Spleen (tissue), 11 donors: ENCODE results near the gene DYNLRB1. TPM values are rescaled to one million over a fixed set of nuclear protein-coding genes. Genes with fewer than 3 reads are reported as not detected.

Experiments
- DNase-seq: peaks from one replicate; pipeline ENCODE4 v3.0.0-alpha.2; 2020
- H3K27ac ChIP-seq, 8 donors: fragments of 200-600 bp; sonication (generic) in 7 of 8; 1 replicate in 4 of 8; 2 replicates in 4 of 8; pipeline versions ENCODE4 v1.5.0 to v1.8.0; 2016 to 2021; ENCODE audit warnings: inconsistent platforms in 4 of 8, mild to moderate bottlenecking in 4 of 8, moderate library complexity in 1 of 8
- H3K27me3 ChIP-seq, 7 donors: fragments of 200-600 bp; sonication (generic) in 6 of 7; replicated peaks in 1 of 7; 1 replicate in 4 of 7; 2 replicates in 3 of 7; pipeline versions ENCODE4 v1.5.0 to v1.8.0; 2016 to 2021; ENCODE audit warnings: inconsistent platforms in 3 of 7, mild to moderate bottlenecking in 1 of 7
- H3K36me3 ChIP-seq, 6 donors: fragments of 200-600 bp; sonication (generic) in 5 of 6; 1 replicate in 4 of 6; 2 replicates in 2 of 6; pipeline versions ENCODE4 v1.5.0 to v1.8.0; 2016 to 2021; ENCODE audit warnings: inconsistent platforms in 2 of 6
- H3K4me1 ChIP-seq, 6 donors: fragments of 200-600 bp; sonication (generic) in 5 of 6; 1 replicate in 3 of 6; 2 replicates in 3 of 6; pipeline versions ENCODE4 v1.5.0 to v1.8.0; 2016 to 2021; ENCODE audit warnings: inconsistent platforms in 3 of 6
- H3K4me3 ChIP-seq, 8 donors: fragments of 200-600 bp; sonication (generic) in 7 of 8; 1 replicate in 4 of 8; 2 replicates in 4 of 8; pipeline versions ENCODE4 v1.5.0 to v1.8.0; 2016 to 2021; ENCODE audit warnings: inconsistent platforms in 4 of 8, mild to moderate bottlenecking in 4 of 8, moderate library complexity in 2 of 8
- H3K9me3 ChIP-seq, 8 donors: fragments of 200-600 bp; sonication (generic) in 7 of 8; 1 replicate in 4 of 8; 2 replicates in 4 of 8; pipeline versions ENCODE4 v1.5.0 to v1.8.0; 2016 to 2021; ENCODE audit warnings: inconsistent platforms in 4 of 8
- CTCF ChIP-seq, 11 experiments: fragments of 200-600 bp in 7 of 11; fragments of 450-650 bp in 4 of 11; sonication (generic) in 4 of 11; IDR thresholded peaks in 8 of 11; conservative IDR thresholded peaks in 3 of 11; 1 replicate in 7 of 11; 2 replicates in 4 of 11; pipeline versions ENCODE4 v1.4.0 to v1.8.0; 2016 to 2021; ENCODE audit warnings: antibody characterized with exemption in 11 of 11, inconsistent platforms in 4 of 11, mild to moderate bottlenecking in 1 of 11
- POLR2A ChIP-seq, 3 donors: fragments of 450-650 bp; IDR thresholded peaks; one replicate each; pipeline ENCODE4 v1.5.1; 2017; ENCODE audit warnings: antibody characterized with exemption in 3 of 3, mild to moderate bottlenecking in 1 of 3
- POLR2AphosphoS5 ChIP-seq, 3 donors: sonication (generic); formaldehyde crosslinking; IDR thresholded peaks; one replicate each; pipeline ENCODE4 v1.5.1; 2017; ENCODE audit warnings: antibody characterized with exemption in 3 of 3
- WGBS, 5 donors: extraction: QIAGEN DNeasy Blood & Tissue Kit in 3 of 5; methylation state at CpG; one replicate each; pipeline versions ENCODE4 v1.1.5 to v1.1.7; 2013 to 2018; 5-methylcytosine and 5-hydroxymethylcytosine counted together
- intact Hi-C: fragments of 100-400 bp; cut with DNase I; formaldehyde crosslinking; loops from one replicate; pipeline ENCODE4 v1.15.0; 2023; ENCODE audit warnings: low total_unique reads
- polyA plus RNA-seq, 3 donors: library from polyadenylated mRNA; stranded (reverse); fragments of 200-250 nt; gene quantifications; one replicate each; pipeline ENCODE4 v1.2.1, GENCODE V29; 2013
- total RNA-seq, 7 donors: library from RNA; depleted of rRNA in 3 of 7; stranded (reverse); fragments of >200 nt in 3 of 7; fragmentation: NEBNext Ultra II Directional in 4 of 7; extraction: Animal tissue kit (Norgen Biotek cat#: 25700) in 4 of 7; gene quantifications; one replicate each; pipeline versions ENCODE4 v1.1.0 to v1.2.1, GENCODE V29; 2016 to 2021
- donor health status: healthy with polysubstance abuse.
- donor health status: DM: no; HTN: no; CAD: no; lungs with moderate emphysema.
- donor health status: DM: no; HTN: no; CAD: no.
- donor health status: Bipolar disorder and iron deficiency.
- donor health status: healthy.
- donor health status: DM: no; HTN: no; CAD: no.
- donor health status: DM: yes; HTN: yes; CAD: no.

Gene DYNLRB1
- total and polyA plus RNA-seq, 10 donors: 72.0 to 209 (median 152) TPM

- peak; percentile 37 for DNase-seq
- no peaks in the 10 kb centered on the region for H3K9me3 ChIP-seq
- peaks cover 6 to 100% (median 91%) of the 10 kb centered on the region in 6 donors for H3K36me3 ChIP-seq
- no peak overlapping the region for H3K4me3 ChIP-seq
- peaks cover 0 to 21% (median 0%) of the 10 kb centered on the region in 6 donors for H3K4me1 ChIP-seq
- H3K27ac ChIP-seq: no peak overlapping the region
- H3K27me3 ChIP-seq: no peaks in the 10 kb centered on the region
- WGBS, 5 donors: 91 to 99% (median 96%) methylated on average over 6 to 7 of the region's 7 CpGs
- TF ChIP-seq POLR2A (IDR thresholded peaks at IDR 0.05) (no peak), CTCF (IDR thresholded peaks at IDR 0.05 in 8 of 11, conservative IDR thresholded peaks at IDR 0.05 in 3 of 11) (no peak), POLR2AphosphoS5 (IDR thresholded peaks at IDR 0.05) (no peak)
- intact Hi-C loops: no loop called here
Measured at GRCh38 chr20:34532756-34533155, 16.5 kb downstream of the DYNLRB1 start.

- intact Hi-C loops: no loop called here
- Histone ChIP-seq H3K4me3 (no peak overlapping the region), H3K27ac (no peak overlapping the region), H3K27me3 (no peaks in the 10 kb centered on the region), H3K9me3 (no peaks in the 10 kb centered on the region), H3K4me1 (peaks cover 0 to 23% (median 0%) of the 10 kb centered on the region in 6 donors), H3K36me3 (peaks cover 6 to 99% (median 79%) of the 10 kb centered on the region in 6 donors)
- DNase-seq: peak; percentile 34
- TF ChIP-seq CTCF (IDR thresholded peaks at IDR 0.05 in 8 of 11, conservative IDR thresholded peaks at IDR 0.05 in 3 of 11): no peak
- 94 to 98% (median 96%) methylated on average over 13 to 15 of the region's 15 CpGs for WGBS, 5 donors
Measured at GRCh38 chr20:34534391-34535165, 18.4 kb downstream of the DYNLRB1 start.

- H3K4me3 ChIP-seq: no peak overlapping the region
- H3K36me3 ChIP-seq: peaks cover 6 to 99% (median 78%) of the 10 kb centered on the region in 6 donors
- no peaks in the 10 kb centered on the region for H3K9me3 ChIP-seq
- no peak overlapping the region for H3K27ac ChIP-seq
- whole genome bisulfite sequencing, 5 donors: 93 to 96% (median 94%) methylated on average over 15 of the region's 15 CpGs
- intact Hi-C loops: no loop called here
- TF ChIP-seq POLR2AphosphoS5 (IDR thresholded peaks at IDR 0.05) (peak in 1 of 3 donors; percentile 15), CTCF (IDR thresholded peaks at IDR 0.05 in 8 of 11, conservative IDR thresholded peaks at IDR 0.05 in 3 of 11) (no peak)
- H3K4me1 ChIP-seq: peaks cover 0 to 28% (median 3%) of the 10 kb centered on the region in 6 donors
- H3K27me3 ChIP-seq: no peaks in the 10 kb centered on the region
- DNase-seq: peak; percentile 58
Measured at GRCh38 chr20:34535301-34535840, 19.1 kb downstream of the DYNLRB1 start.

GRCh38 chr20:34535857-34536256 lies 19.6 kb downstream of the DYNLRB1 start:
- H3K27me3 ChIP-seq: no peaks in the 10 kb centered on the region
- TF ChIP-seq CTCF (IDR thresholded peaks at IDR 0.05 in 8 of 11, conservative IDR thresholded peaks at IDR 0.05 in 3 of 11) (no peak), POLR2AphosphoS5 (IDR thresholded peaks at IDR 0.05) (no peak), POLR2A (IDR thresholded peaks at IDR 0.05) (no peak)
- H3K27ac ChIP-seq: no peak overlapping the region
- no peak overlapping the region for H3K4me3 ChIP-seq
- peaks cover 6 to 99% (median 82%) of the 10 kb centered on the region in 6 donors for H3K36me3 ChIP-seq
- H3K4me1 ChIP-seq: peaks cover 0 to 28% (median 8%) of the 10 kb centered on the region in 6 donors
- intact Hi-C loops: no loop called here
- 78 to 100% (median 98%) methylated on average over 2 of the region's 2 CpGs for WGBS, 5 donors
- H3K9me3 ChIP-seq: no peaks in the 10 kb centered on the region
- no peak for DNase-seq
